SK-MEL-5 (cell line): ENCODE results near the gene MCF2L2. TPM values are rescaled to one million over a fixed set of nuclear protein-coding genes. Genes with fewer than 3 reads are reported as not detected.

ENCODE experiments used
- DNase-seq: peaks from one replicate; pipeline ENCODE4 v3.0.0-alpha.2; 2016; ENCODE audit warnings: low read depth, low spot score
- in situ Hi-C: cut with HindIII; loops from 2 replicates; pipeline ENCODE4 v1.10.0; 2016; ENCODE audit warnings: low sequenced_read_pairs, high pct_unique_total_duplicates, low pct_unique_long_range_greater_than_20kb
- total RNA-seq: library from RNA; depleted of rRNA; stranded (reverse); fragments of >200 nt; shearing (Covaris generic); gene quantifications from 2 replicates; pipeline ENCODE4 v1.2.3, GENCODE V29; 2014

The MCF2L2 gene
- total RNA-seq, 1 experiment from 2014 or later = 0.79 TPM

GRCh38 chr3:183224180-183224970, 204.0 kb downstream of the MCF2L2 start:
- no peak for DNase-seq
- in situ Hi-C loops = no loop called here

GRCh38 chr3:183222631-183223235, 205.7 kb downstream of the MCF2L2 start:
- in situ Hi-C loops = no loop called here
- DNase-seq = no peak

GRCh38 chr3:183220828-183221227, 207.6 kb downstream of the MCF2L2 start:
- peak; percentile 15 for DNase-seq
- in situ Hi-C loops = no loop called here

GRCh38 chr3:183218826-183219225, 209.6 kb downstream of the MCF2L2 start:
- in situ Hi-C loops = no loop called here
- no peak for DNase-seq

- no peak for DNase-seq
- in situ Hi-C loops = no loop called here
These were observed 210.7 kb downstream of the MCF2L2 start for GRCh38 chr3:183217548-183218332.

GRCh38 chr3:183215591-183216202, 212.7 kb downstream of the MCF2L2 start:
- in situ Hi-C loops = no loop called here
- DNase-seq = no peak

GRCh38 chr3:183214277-183214612, 214.2 kb downstream of the MCF2L2 start:
- DNase-seq = no peak
- in situ Hi-C loops = no loop called here

- in situ Hi-C loops = no loop called here
These were observed 214.8 kb downstream of the MCF2L2 start for GRCh38 chr3:183213415-183214276.

GRCh38 chr3:183212565-183212964, 215.9 kb downstream of the MCF2L2 start:
- in situ Hi-C loops = no loop called here
- DNase-seq = no peak

More at GRCh38 chr3:183213415-183214276, 214.8 kb downstream of the MCF2L2 start:
- no peak for DNase-seq

- no peak for DNase-seq
- in situ Hi-C loops = no loop called here
These were observed 216.3 kb downstream of the MCF2L2 start for GRCh38 chr3:183212096-183212495.

- in situ Hi-C loops = no loop called here
- no peak for DNase-seq
These were observed 217.1 kb downstream of the MCF2L2 start for GRCh38 chr3:183211352-183211751.

GRCh38 chr3:183210862-183211341, 217.5 kb downstream of the MCF2L2 start:
- DNase-seq = no peak
- in situ Hi-C loops = no loop called here

GRCh38 chr3:183210341-183210740, 218.1 kb downstream of the MCF2L2 start:
- DNase-seq = no peak
- in situ Hi-C loops = no loop called here

GRCh38 chr3:183208800-183209199, 219.6 kb downstream of the MCF2L2 start:
- in situ Hi-C loops = no loop called here
- no peak for DNase-seq

GRCh38 chr3:183208260-183208659, 220.2 kb downstream of the MCF2L2 start:
- DNase-seq = no peak
- in situ Hi-C loops = no loop called here

- no peak for DNase-seq
- in situ Hi-C loops = no loop called here
These were observed 224.7 kb downstream of the MCF2L2 start for GRCh38 chr3:183203670-183204069.

GRCh38 chr3:183202004-183202722, 226.3 kb downstream of the MCF2L2 start:
- no peak for DNase-seq
- in situ Hi-C loops = no loop called here
